K562 (cell line): ENCODE data around the gene ISYNA1. TPM values are rescaled to one million over a fixed set of nuclear protein-coding genes. Genes with fewer than 3 reads are reported as not detected.

ENCODE experiments used
- ARHGAP35 ChIP-seq: fragments of 450-650 bp; IDR thresholded peaks from 2 replicates; pipeline ENCODE4 v1.6.1; 2018; ENCODE audit not compliant: partially characterized antibody
- ATF7 ChIP-seq: fragments of 450-650 bp; IDR thresholded peaks from 2 replicates; pipeline ENCODE4 v1.7.1; 2014; ENCODE audit warnings: mild to moderate bottlenecking, moderate library complexity
- CHD4 ChIP-seq: fragments of 200-600 bp; sonication (generic); IDR thresholded peaks from 3 replicates; pipeline ENCODE4 v1.6.1; 2012; ENCODE audit warnings: low read depth, mild to moderate bottlenecking, mixed read lengths, low read length, inconsistent platforms; ENCODE audit not compliant: insufficient read depth, insufficient replicate concordance, poor library complexity, severe bottlenecking
- DLX4 ChIP-seq: fragments of 250-450 bp; sonication (Bioruptor Pico); IDR thresholded peaks from 2 replicates; pipeline ENCODE4 v1.6.1; 2021; ENCODE audit warnings: mild to moderate bottlenecking
- EHMT2 ChIP-seq: fragments of 450-650 bp; IDR thresholded peaks from 2 replicates; pipeline ENCODE4 v1.6.1; 2018; ENCODE audit warnings: antibody characterized with exemption
- ETV6 ChIP-seq, 3 experiments: fragments of 150-350 bp in 1 of 3; sonication (generic) in 1 of 3; formaldehyde crosslinking in 1 of 3; IDR thresholded peaks; 2 replicates each; pipeline versions ENCODE4 v1.6.1 to v1.8.0; 2014 to 2022; ENCODE audit warnings: borderline replicate concordance in 2 of 3, low read depth in 2 of 3, antibody characterized with exemption in 1 of 3, low read length in 1 of 3, mild to moderate bottlenecking in 1 of 3, missing genetic modification reagents in 1 of 3
- HDAC8 ChIP-seq: fragments of 450-650 bp; IDR thresholded peaks from 2 replicates; pipeline ENCODE4 v1.6.1; 2016; ENCODE audit warnings: mild to moderate bottlenecking, missing genetic modification characterization, moderate library complexity, missing compliant biosample characterization
- HMG20B ChIP-seq: fragments of 250-450 bp; sonication (Bioruptor Pico); IDR thresholded peaks from 2 replicates; pipeline ENCODE4 v1.5.0; 2021; ENCODE audit warnings: mild to moderate bottlenecking
- MAZ ChIP-seq, 2 experiments: fragments of 450-650 bp in 1 of 2; sonication (generic) in 1 of 2; formaldehyde crosslinking; IDR thresholded peaks in 1 of 2; conservative IDR thresholded peaks in 1 of 2; 2 replicates each; pipeline versions ENCODE4 v1.4.0 to v1.5.0; 2020; ENCODE audit warnings: mild to moderate bottlenecking in 1 of 2, missing genetic modification reagents in 1 of 2
- NBN ChIP-seq: fragments of 450-650 bp; IDR thresholded peaks from 2 replicates; pipeline ENCODE4 v1.6.1; 2016; ENCODE audit warnings: low read depth, mild to moderate bottlenecking
- NCOA2 ChIP-seq, 2 experiments: fragments of 450-650 bp; IDR thresholded peaks; 2 replicates each; pipeline ENCODE4 v1.6.1; 2018; ENCODE audit warnings: mild to moderate bottlenecking in 2 of 2, moderate library complexity in 1 of 2; ENCODE audit not compliant: partially characterized antibody in 2 of 2
- NRF1 ChIP-seq, 2 experiments: fragments of 450-650 bp; IDR thresholded peaks in 1 of 2; conservative IDR thresholded peaks in 1 of 2; 2 replicates each; pipeline ENCODE4 v1.6.1; 2014; ENCODE audit warnings: mild to moderate bottlenecking in 2 of 2
- OTX1 ChIP-seq: fragments of 450-650 bp; formaldehyde crosslinking; IDR thresholded peaks from 2 replicates; pipeline ENCODE4 v1.4.0; 2022; ENCODE audit warnings: mild to moderate bottlenecking
- SMARCA5 ChIP-seq: fragments of 450-650 bp; IDR thresholded peaks from 2 replicates; pipeline ENCODE4 v1.6.1; 2016
- TAF15 ChIP-seq: fragments of 200-400 bp; formaldehyde crosslinking; IDR thresholded peaks from 2 replicates; pipeline ENCODE4 v1.6.1; 2017; ENCODE audit warnings: mild to moderate bottlenecking, low read depth, low read length, moderate library complexity
- TAF9B ChIP-seq: fragments of 450-650 bp; IDR thresholded peaks from 2 replicates; pipeline ENCODE4 v1.6.1; 2018; ENCODE audit warnings: mild to moderate bottlenecking; ENCODE audit not compliant: partially characterized antibody
- TCF3 ChIP-seq: sonication (generic); formaldehyde crosslinking; IDR thresholded peaks from 2 replicates; pipeline ENCODE4 v1.4.0; 2020; ENCODE audit warnings: mild to moderate bottlenecking, missing genetic modification reagents
- TEAD1 ChIP-seq, 2 experiments: fragments of 450-650 bp in 1 of 2; sonication (generic) in 1 of 2; formaldehyde crosslinking; IDR thresholded peaks; 2 replicates each; pipeline versions ENCODE4 v1.4.0 to v1.8.0; 2020 to 2022; ENCODE audit warnings: mild to moderate bottlenecking in 2 of 2, missing genetic modification reagents in 1 of 2
- ZBTB1 ChIP-seq: sonication (generic); formaldehyde crosslinking; IDR thresholded peaks from 2 replicates; pipeline ENCODE4 v1.8.1; 2023; ENCODE audit warnings: missing genetic modification reagents, low read depth, mild to moderate bottlenecking, borderline replicate concordance
- ZFP36 ChIP-seq: fragments of 150-350 bp; IDR thresholded peaks from 2 replicates; pipeline ENCODE4 v1.6.1; 2018; ENCODE audit warnings: low read length, low read depth; ENCODE audit not compliant: partially characterized antibody
- ZNF143 ChIP-seq: sonication (generic); formaldehyde crosslinking; IDR thresholded peaks from 2 replicates; pipeline ENCODE4 v1.9.0; 2022; ENCODE audit warnings: mild to moderate bottlenecking, missing genetic modification reagents
- ZNF184 ChIP-seq: sonication (generic); formaldehyde crosslinking; IDR thresholded peaks from 2 replicates; pipeline ENCODE4 v1.5.0; 2020; ENCODE audit warnings: missing genetic modification reagents
- ZNF395 ChIP-seq: fragments of 200-800 bp; sonication (Bioruptor generic); IDR thresholded peaks from 2 replicates; pipeline ENCODE4 v1.6.1; 2017; ENCODE audit warnings: missing genetic modification characterization, missing compliant biosample characterization
- ZNF668 ChIP-seq: fragments of 250-450 bp; sonication (Bioruptor Pico); IDR thresholded peaks from 2 replicates; pipeline ENCODE4 v1.8.0; 2022; ENCODE audit warnings: mild to moderate bottlenecking, inconsistent platforms
- polyA plus RNA-seq, 8 experiments: library from polyadenylated mRNA; depleted of rRNA in 4 of 8; stranded (reverse) in 5 of 8; unstranded in 3 of 8; fragments of >200 nt; fragmentation: Nextera tagmentation in 2 of 8; fragmentation: Illumina TruSeq in 1 of 8; extraction: Ambion mirVana in 2 of 8; extraction: Trizol in 1 of 8; gene quantifications; 2 replicates each; pipeline versions ENCODE4 v1.2.1 to v1.2.3, GENCODE V29; 2011 to 2014; ENCODE audit warnings: inconsistent platforms in 1 of 8, missing spikeins in 1 of 8
- total RNA-seq, 7 experiments: library from RNA; depleted of rRNA in 6 of 7; stranded (reverse); fragments of >200 nt in 6 of 7; fragmentation: Illumina TruSeq in 2 of 7; extraction: Trizol in 2 of 7; gene quantifications; 2 replicates each; pipeline versions ENCODE4 v1.2.1 to v1.2.3, GENCODE V29; 2011 to 2021; ENCODE audit warnings: low replicate concordance in 1 of 7

The ISYNA1 gene
- total and polyA plus RNA-seq, 9 of the 15 experiments (the other 6 are each of a cell fraction or from before 2014, with no cell fraction given): 21.8 to 460 (median 93.2) TPM

GRCh38 chr19:18415178-18415867, 22.6 kb downstream of the ISYNA1 start (continued):
- TF ChIP-seq ZFP36 (peak; percentile 35), ATF7 (peak; percentile 37; the same call in 1 of the 2 replicates), HMG20B (CRISPR knock-in tag) (peak; percentile 47; the same call in 1 of the 2 replicates), TEAD1 (CRISPR knock-in tag; IDR thresholded peaks at IDR 0.05) (no peak; a peak in 2 of 4 replicates), ARHGAP35 (no peak), ZNF668 (CRISPR knock-in tag) (no peak; the same call in 1 of the 2 replicates), OTX1 (peak; percentile 94), ZNF184 (CRISPR knock-in tag) (no peak), NBN (peak; percentile 51; the same call in 1 of the 2 replicates), NRF1 (conservative IDR thresholded peaks at IDR 0.05 in 1 of 2, IDR thresholded peaks at IDR 0.05 in 1 of 2) (peak; percentile 19 to 44; a peak in 3 of 4 replicates), MAZ (CRISPR knock-in tag; conservative IDR thresholded peaks at IDR 0.05 in 1 of 2, IDR thresholded peaks at IDR 0.05 in 1 of 2) (peak; percentile 44 to 92), DLX4 (CRISPR knock-in tag) (no peak), ETV6 (IDR thresholded peaks at IDR 0.05; ENCODE audit: borderline replicate concordance in 1 of 2, low read depth in 2 of 2, low read length in 1 of 2) (peak; percentile 90 to 96), ETV6 (CRISPR knock-in tag; IDR thresholded peaks at IDR 0.05; ENCODE audit: borderline replicate concordance) (no peak), CHD4 (no peak), NCOA2 (IDR thresholded peaks at IDR 0.05; ENCODE audit: partially characterized antibody in 2 of 2) (no peak), SMARCA5 (peak; percentile 11; the same call in 1 of the 2 replicates), TAF9B (peak; percentile 81), EHMT2 (peak; percentile 65), HDAC8 (tag) (peak; percentile 72; the same call in 1 of the 2 replicates), ZNF395 (no peak; the same call in 1 of the 2 replicates), ZBTB1 (CRISPR knock-in tag) (0 out of 2 replicates have a peak, but pooled peaks have one; percentile 33), TAF15 (no peak), ZNF143 (CRISPR knock-in tag) (no peak), TCF3 (no peak)
